Stimulated activated CD8-positive, alpha-beta memory T cell treated with anti-CD3 and anti-CD28 coated beads, Interleukin-12 subunit alpha, Interleukin-12 subunit beta, amount 100 ng/mL, for 24 hours (primary cell): ENCODE measurements around the gene C16orf78.

Experiments
- DNase-seq: peaks from one replicate; pipeline ENCODE4 v3.0.0-alpha.2; 2020; ENCODE audit errors: extremely low read depth

The C16orf78 gene

GRCh38 chr16:49431040-49431439, 57.4 kb downstream of the C16orf78 start:
- no peak for DNase-seq

DNA sequence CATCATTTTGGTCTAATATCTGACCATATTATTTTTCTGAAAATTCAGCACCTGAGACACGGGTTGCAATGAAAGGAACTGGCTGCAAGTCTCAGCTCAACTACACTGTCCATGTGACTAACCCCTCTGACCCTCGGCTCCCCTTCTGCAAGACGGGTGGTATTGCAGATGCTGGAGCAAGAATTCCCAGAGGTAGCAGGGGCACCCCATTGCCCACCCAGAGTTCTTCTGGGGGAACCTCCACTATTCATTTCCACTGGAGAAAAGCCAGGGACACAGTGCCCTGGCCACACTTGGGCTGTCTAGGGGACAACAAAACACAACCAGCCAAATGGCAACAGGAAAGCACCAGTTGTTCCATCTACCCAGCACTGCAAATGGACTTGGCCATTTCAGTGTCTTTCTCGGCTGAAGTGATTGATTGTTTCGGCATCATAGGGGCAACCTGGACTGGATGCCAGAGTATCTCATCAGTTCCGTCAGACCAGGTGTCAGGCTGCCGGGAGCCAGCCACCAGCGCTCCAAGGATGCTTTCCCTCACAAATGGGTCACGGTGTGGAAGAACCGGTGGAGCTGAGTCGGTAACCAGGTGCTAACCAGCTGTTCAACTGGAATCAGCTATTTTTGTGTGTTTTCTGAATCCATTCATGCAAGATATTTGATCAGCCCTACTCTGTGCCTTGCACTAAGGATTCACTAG, 58.1 kb downstream of the C16orf78 start:
- DNase-seq, result no peak

- no peak for DNase-seq
These were observed 61.1 kb downstream of the C16orf78 start for GRCh38 chr16:49434733-49435132.

DNA sequence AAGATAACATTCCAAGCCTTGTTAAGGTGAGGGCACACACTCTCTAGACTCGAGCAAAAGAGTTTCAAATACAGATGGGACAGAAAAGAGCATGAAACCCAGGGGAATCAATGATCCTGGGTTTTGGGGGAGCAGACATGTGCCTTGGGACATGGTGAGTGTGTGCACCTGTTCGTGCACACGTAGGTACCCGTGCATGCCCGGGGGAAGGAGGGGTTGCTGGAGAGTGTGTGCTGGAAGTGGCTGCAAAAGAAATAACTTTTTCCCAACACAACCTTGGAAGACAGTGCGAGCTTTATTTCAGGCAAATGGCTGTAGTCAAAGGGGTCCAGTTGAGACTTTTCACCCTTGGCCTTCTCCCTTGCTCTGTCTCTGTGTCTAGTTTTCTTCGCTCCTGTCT, 62.6 kb downstream of the C16orf78 start:
- DNase-seq, result no peak

DNA sequence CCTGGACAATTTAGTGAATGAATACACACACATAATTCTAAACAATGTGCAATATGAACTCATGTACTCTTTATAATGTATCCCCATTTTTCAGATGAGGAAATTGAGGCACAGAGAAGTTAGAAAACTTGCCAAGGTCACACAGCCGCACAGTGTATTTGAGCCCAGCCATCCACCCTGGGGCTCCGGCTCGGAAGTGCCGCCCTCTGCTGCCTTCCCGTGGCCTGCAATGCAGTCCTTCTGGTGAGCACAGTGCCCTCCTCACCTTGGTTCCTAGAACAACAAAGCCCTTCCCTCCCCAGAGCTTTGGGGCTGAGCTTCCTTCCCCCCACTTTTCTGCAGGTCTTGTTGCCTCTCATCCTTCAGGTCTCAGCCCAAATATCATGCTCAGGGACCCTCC, 63.7 kb downstream of the C16orf78 start:
- DNase-seq, result no peak

DNA sequence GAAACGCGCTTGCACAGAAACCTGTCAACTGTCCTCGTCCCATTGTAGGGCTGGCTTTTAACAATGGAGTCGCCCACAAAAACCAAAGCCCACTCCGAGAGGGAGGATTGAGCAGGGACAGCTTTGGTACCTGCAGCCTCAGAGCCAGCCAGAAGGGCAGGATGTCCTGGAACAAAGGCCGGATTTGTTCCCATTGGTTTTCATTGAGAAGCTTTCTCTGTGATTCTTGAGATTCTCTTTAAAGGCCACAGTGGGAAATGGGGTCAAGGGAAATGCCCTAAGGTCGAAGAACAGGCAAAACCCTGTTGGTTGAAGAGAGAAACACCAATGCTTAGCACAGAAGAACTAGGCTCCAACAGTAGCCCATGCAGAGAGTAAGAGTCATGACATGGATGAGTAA, 65.4 kb downstream of the C16orf78 start:
- DNase-seq, result no peak

GRCh38 chr16:49439676-49440075, 66.1 kb downstream of the C16orf78 start:
- no peak for DNase-seq

DNA sequence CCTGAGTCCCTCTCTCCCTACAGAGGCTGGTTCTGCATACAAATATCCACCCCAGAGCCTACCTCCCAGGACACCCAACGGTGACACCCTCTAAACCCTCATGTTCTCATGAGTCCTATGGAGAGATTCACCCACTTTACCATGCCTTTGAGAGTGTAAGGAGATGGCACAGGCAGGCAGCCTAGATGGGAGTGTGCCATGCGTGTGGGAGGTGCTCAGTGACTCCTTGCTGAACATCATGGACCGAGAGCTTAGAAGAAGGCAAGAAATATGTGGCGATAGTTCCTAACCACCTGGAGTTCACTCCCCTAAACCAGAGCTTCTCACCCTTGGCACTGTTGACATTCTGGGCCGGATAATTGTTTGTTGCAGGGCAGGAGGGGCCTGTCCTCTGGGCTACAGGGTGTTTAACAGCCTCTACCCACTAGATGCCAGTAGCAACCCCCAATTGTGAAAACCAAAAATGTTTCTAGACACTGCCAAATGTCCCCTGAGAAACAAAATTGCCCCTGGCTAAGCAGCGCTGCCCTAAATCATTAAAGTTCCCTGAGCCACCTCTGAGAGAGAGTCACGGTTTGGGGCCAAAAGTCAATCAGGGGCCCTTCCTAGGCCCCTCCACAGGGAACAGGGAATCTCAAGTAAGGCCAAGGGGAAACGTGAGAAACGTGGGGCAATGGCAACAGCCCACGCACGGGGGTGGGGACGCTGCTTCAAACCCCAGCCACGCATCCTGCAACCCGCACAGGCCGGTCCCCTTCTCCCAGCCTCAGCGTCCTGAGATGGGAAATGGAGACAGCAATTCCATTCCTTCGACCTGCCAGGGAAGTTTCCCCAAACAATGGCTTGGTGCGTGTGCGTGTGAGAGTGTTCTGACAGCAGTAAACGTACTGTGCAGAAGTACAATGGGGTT, 66.8 kb downstream of the C16orf78 start:
- DNase-seq, result no peak

DNA sequence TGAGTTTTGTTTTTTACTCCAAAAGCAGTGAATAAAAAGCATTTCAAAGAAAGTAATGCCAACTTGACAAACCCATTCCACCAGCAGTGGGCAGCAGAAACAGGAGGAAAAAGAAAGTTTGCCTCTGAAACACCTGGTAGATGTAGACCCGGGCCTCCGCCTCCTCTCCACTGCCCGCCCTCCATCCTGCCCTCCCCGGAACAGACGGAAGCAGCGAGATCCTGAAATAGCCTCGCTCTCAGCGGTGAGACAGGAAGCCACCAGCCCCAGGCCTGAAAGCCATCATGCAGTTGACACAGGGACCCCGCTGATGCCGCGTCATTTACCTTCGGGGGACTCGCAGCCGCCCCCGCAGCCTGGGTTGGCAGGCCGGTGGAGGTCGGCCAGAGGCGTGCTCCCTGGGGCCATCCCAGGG, 67.8 kb downstream of the C16orf78 start:
- no peak for DNase-seq

- DNase-seq, result no peak
These were observed 69.2 kb downstream of the C16orf78 start for GRCh38 chr16:49442805-49443204.

DNA sequence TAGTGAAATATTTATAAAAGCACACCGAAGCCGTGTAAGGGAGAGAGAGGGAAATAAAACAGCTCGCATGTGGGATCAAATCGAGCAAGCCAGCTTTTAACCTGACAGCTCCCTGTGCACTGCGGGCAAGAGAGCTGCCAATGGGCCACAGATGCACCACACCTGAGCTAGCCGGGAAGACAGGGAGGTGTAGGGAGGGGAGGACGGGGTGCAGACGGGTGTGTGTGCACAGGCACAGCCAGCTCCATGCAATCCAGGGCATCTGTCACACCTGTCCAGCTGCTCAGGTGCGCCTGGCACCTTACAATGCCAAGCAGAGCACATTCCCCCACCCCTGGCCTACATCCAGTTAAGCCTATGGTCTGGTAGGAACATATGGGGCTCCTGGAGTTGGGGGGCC, 70.0 kb downstream of the C16orf78 start:
- no peak for DNase-seq

DNA sequence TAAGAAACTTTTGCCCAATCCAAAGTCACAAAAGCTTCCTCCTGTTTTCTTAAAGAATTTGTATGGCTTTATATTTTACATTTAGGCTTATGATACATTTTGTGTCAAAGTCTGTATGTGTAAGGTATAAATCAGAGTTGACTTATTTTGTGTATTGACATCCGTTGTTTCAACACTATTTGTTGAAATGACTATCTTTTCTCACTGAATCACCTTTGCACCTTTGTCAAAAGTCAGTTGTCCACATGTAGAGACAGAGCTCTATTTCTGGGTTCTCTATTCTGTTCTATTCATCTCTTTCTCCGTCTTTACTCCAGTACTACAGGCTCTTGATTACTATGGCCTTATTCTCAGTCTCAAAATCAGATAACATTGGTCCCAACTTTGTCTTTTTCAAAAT, 73.2 kb downstream of the C16orf78 start:
- DNase-seq, result no peak
